GM23338 (cell line): ENCODE measurements around the gene CROCC2. TPM values are rescaled to one million over a fixed set of nuclear protein-coding genes. Genes with fewer than 3 reads are reported as not detected.

Experiments
- ATAC-seq: fragments of 200-7000 bp; cut with Tn5 transposase; 3 replicates; pipeline ENCODE4 v1.9.1; 2020
- DNase-seq: peaks from one replicate; pipeline ENCODE4 v3.0.0-alpha.2; 2015; ENCODE audit warnings: low spot score
- H2AFZ ChIP-seq: fragments of 200-600 bp; sonication (generic); 2 replicates; pipeline ENCODE4 v1.8.0; 2016; ENCODE audit warnings: antibody characterized with exemption, mild to moderate bottlenecking, moderate library complexity
- H3F3A ChIP-seq: fragments of 200-600 bp; sonication (generic); replicated peaks from 2 replicates; pipeline ENCODE4 v1.8.0; 2017; ENCODE audit warnings: antibody characterized with exemption, mixed run types, low read depth
- H3K27ac ChIP-seq: fragments of 200-600 bp; sonication (generic); 2 replicates; pipeline ENCODE4 v1.6.1; 2016; ENCODE audit warnings: low read depth
- H3K27me3 ChIP-seq: fragments of 200-600 bp; sonication (generic); 2 replicates; pipeline ENCODE4 v1.8.0; 2016; ENCODE audit warnings: mild to moderate bottlenecking, mixed run types, moderate library complexity; ENCODE audit not compliant: insufficient read depth
- H3K36me3 ChIP-seq: fragments of 200-600 bp; sonication (generic); 2 replicates; pipeline ENCODE4 v1.8.0; 2016; ENCODE audit warnings: mild to moderate bottlenecking; ENCODE audit not compliant: insufficient read depth
- H3K4me1 ChIP-seq: fragments of 200-600 bp; sonication (generic); 2 replicates; pipeline ENCODE4 v1.8.0; 2016; ENCODE audit warnings: mild to moderate bottlenecking, moderate library complexity; ENCODE audit not compliant: insufficient read depth
- H3K4me2 ChIP-seq: fragments of 200-600 bp; sonication (generic); 2 replicates; pipeline ENCODE4 v1.7.1; 2017; ENCODE audit warnings: mixed run types
- H3K4me3 ChIP-seq: fragments of 200-600 bp; sonication (generic); 2 replicates; pipeline ENCODE4 v1.6.1; 2016; ENCODE audit warnings: mixed run types
- H3K79me2 ChIP-seq: fragments of 200-600 bp; sonication (generic); replicated peaks from 2 replicates; pipeline ENCODE4 v1.8.0; 2017; ENCODE audit warnings: mild to moderate bottlenecking; ENCODE audit not compliant: insufficient read depth
- H3K9me2 ChIP-seq: fragments of 200-600 bp; sonication (generic); 2 replicates; pipeline ENCODE4 v1.8.0; 2017; ENCODE audit not compliant: insufficient read depth
- H4K20me1 ChIP-seq: fragments of 200-600 bp; sonication (generic); replicated peaks from 2 replicates; pipeline ENCODE4 v1.8.0; 2017; ENCODE audit warnings: mild to moderate bottlenecking; ENCODE audit not compliant: insufficient read depth
- H3K27ac Mint-ChIP-seq: 2 replicates; pipeline ENCODE4 v1.8.0; 2020; ENCODE audit warnings: inconsistent platforms, mild to moderate bottlenecking, moderate library complexity, mixed read lengths
- H3K27me3 Mint-ChIP-seq: 3 replicates; pipeline ENCODE4 v1.8.0; 2022; ENCODE audit warnings: low read depth, mild to moderate bottlenecking, moderate library complexity, mixed read lengths, inconsistent platforms; ENCODE audit not compliant: insufficient read depth, poor library complexity
- H3K36me3 Mint-ChIP-seq: 3 replicates; pipeline ENCODE4 v1.8.0; 2021; ENCODE audit warnings: low read depth, mild to moderate bottlenecking, inconsistent platforms, moderate library complexity, mixed read lengths
- H3K4me1 Mint-ChIP-seq: 3 replicates; pipeline ENCODE4 v1.8.0; 2020; ENCODE audit warnings: mild to moderate bottlenecking, inconsistent platforms, mixed read lengths
- H3K4me3 Mint-ChIP-seq: 3 replicates; pipeline ENCODE4 v1.8.0; 2021; ENCODE audit warnings: moderate library complexity, mild to moderate bottlenecking, inconsistent platforms, mixed read lengths
- H3K9me3 Mint-ChIP-seq: 3 replicates; pipeline ENCODE4 v1.8.0; 2020; ENCODE audit warnings: moderate library complexity, mild to moderate bottlenecking, inconsistent platforms, mixed read lengths
- CREB1 ChIP-seq: fragments of 250-450 bp; sonication (Bioruptor Pico); IDR thresholded peaks from 2 replicates; pipeline ENCODE4 v1.5.0; 2020; ENCODE audit warnings: low read depth, mild to moderate bottlenecking, moderate library complexity
- EZH2 ChIP-seq: fragments of 200-600 bp; sonication (generic); IDR thresholded peaks from one replicate; pipeline ENCODE4 v1.8.0; 2017; ENCODE audit warnings: antibody characterized with exemption, mild to moderate bottlenecking, low read depth; ENCODE audit not compliant: unreplicated experiment
- EZH2phosphoT487 ChIP-seq: fragments of 200-600 bp; sonication (generic); IDR thresholded peaks from one replicate; pipeline ENCODE4 v1.8.1; 2018; ENCODE audit warnings: antibody characterized with exemption; ENCODE audit not compliant: unreplicated experiment
- JUNB ChIP-seq: IDR thresholded peaks from one replicate; pipeline ENCODE4 v1.6.1; 2016; ENCODE audit warnings: antibody characterized with exemption; ENCODE audit not compliant: unreplicated experiment
- ZNF114 ChIP-seq: fragments of 250-450 bp; sonication (Bioruptor Pico); IDR thresholded peaks from 2 replicates; pipeline ENCODE4 v1.5.0; 2020; ENCODE audit warnings: mild to moderate bottlenecking, moderate library complexity
- ZNF462 ChIP-seq: fragments of 250-450 bp; sonication (Bioruptor Pico); IDR thresholded peaks from 2 replicates; pipeline ENCODE4 v1.5.0; 2020; ENCODE audit warnings: mild to moderate bottlenecking, moderate library complexity
- polyA plus RNA-seq: library from polyadenylated mRNA; unstranded; fragments of >200 nt; fragmentation: Nextera tagmentation; extraction: Ambion mirVana; gene quantifications from 2 replicates; pipeline ENCODE4 v1.2.1, GENCODE V29; 2016
- total RNA-seq: library from RNA; depleted of rRNA; stranded (reverse); fragments of >200 nt; shearing (Covaris generic); gene quantifications from 2 replicates; pipeline ENCODE4 v1.2.3, GENCODE V29; 2014

The CROCC2 gene
- total and polyA plus RNA-seq, 2 experiments from 2014 or later: not detected

GRCh38 chr2:241030333-241030680 is 124.2 kb downstream of the CROCC2 start (continued):
- no peak for TF ChIP-seq ZNF462 (CRISPR knock-in tag)

GRCh38 chr2:241030883-241031282 is 124.7 kb downstream of the CROCC2 start:
- ATAC-seq (no peak), DNase-seq (no peak)
- Mint-ChIP-seq H3K4me3 (no peak overlapping the region), H3K4me1 (no peaks in the 10 kb centered on the region), H3K27ac (no peak overlapping the region), H3K36me3 (peaks cover 8% of the 10 kb centered on the region; the same call in 2 of the 3 replicates), H3K9me3 (peaks cover 21% of the 10 kb centered on the region), H3K27me3 (peaks cover 9% of the 10 kb centered on the region)
- Histone ChIP-seq H2AFZ (no peak overlapping the region), H3K36me3 (no peaks in the 10 kb centered on the region), H3F3A (no peaks in the 10 kb centered on the region), H3K4me3 (no peak overlapping the region), H4K20me1 (no peaks in the 10 kb centered on the region), H3K4me1 (peaks cover 4% of the 10 kb centered on the region; the same call in 1 of the 2 replicates), H3K4me2 (no peak overlapping the region), H3K27ac (no peak overlapping the region), H3K79me2 (no peaks in the 10 kb centered on the region), H3K27me3 (peaks cover 6% of the 10 kb centered on the region), H3K9me2 (no peaks in the 10 kb centered on the region)
- TF ChIP-seq ZNF114 (CRISPR knock-in tag) (no peak), CREB1 (CRISPR knock-in tag) (no peak), ZNF462 (CRISPR knock-in tag) (no peak), EZH2phosphoT487 (no peak), EZH2 (no peak), JUNB (no peak)
